GM12864 (cell line): Measurements from ENCODE around the gene PAN3.

Source experiments
- DNase-seq: peaks from one replicate; pipeline ENCODE4 v3.0.0-alpha.2; 2011; ENCODE audit warnings: low read depth
- H3K4me3 ChIP-seq: 2 replicates; pipeline ENCODE4 v1.5.1; 2011; ENCODE audit warnings: mild to moderate bottlenecking, low read depth, low read length, control low read depth
- TF ChIP-seq, protein P1 (sequence below): IDR thresholded peaks from 2 replicates; pipeline ENCODE4 v1.5.1; 2011; ENCODE audit warnings: low read depth, mild to moderate bottlenecking, moderate library complexity, low read length, control low read depth, inconsistent platforms; ENCODE audit errors: missing control alignments

PAN3 gene

DNA sequence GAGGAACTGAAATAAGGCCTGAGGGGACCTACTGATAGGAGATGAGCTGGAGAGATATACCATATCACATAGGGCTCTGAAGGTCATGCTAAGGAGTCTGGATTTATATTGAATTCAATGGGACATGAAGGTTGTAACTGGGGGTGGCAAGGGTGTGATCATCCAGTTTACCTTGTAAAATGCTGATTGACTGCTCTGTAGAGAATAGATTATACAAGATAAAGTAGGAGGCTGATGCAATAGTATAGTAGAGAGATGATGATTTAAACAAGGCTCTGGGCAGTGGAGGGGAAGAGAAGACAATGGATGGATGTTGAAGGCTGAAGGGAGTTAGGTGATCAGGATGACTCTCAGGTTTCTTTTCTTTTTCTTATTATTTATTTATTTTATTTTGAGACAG, 18.0 kb upstream of the PAN3 start:
- no peak for DNase-seq
- H3K4me3 ChIP-seq = no peak overlapping the region
- TF ChIP-seq, protein P1, sequence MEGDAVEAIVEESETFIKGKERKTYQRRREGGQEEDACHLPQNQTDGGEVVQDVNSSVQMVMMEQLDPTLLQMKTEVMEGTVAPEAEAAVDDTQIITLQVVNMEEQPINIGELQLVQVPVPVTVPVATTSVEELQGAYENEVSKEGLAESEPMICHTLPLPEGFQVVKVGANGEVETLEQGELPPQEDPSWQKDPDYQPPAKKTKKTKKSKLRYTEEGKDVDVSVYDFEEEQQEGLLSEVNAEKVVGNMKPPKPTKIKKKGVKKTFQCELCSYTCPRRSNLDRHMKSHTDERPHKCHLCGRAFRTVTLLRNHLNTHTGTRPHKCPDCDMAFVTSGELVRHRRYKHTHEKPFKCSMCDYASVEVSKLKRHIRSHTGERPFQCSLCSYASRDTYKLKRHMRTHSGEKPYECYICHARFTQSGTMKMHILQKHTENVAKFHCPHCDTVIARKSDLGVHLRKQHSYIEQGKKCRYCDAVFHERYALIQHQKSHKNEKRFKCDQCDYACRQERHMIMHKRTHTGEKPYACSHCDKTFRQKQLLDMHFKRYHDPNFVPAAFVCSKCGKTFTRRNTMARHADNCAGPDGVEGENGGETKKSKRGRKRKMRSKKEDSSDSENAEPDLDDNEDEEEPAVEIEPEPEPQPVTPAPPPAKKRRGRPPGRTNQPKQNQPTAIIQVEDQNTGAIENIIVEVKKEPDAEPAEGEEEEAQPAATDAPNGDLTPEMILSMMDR = no peak

DNA sequence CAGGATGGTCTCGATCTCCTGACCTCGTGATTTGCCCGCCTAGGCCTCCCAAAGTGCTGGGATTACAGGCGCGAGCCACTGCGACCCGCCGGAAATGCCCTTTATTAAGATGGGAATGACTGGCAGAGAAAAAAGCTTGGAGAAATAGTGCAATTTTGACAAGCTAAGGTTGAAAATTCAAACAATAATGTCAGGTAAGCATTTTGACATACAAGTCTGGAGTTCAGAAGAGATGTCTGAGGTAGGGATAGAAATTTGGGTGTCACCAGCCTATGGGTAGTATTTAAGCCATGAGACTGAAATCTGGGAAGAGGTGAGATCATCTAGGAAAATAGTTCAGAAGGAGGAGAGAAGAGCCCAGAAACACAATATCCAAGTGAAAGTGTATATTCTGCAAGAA, 17.1 kb upstream of the PAN3 start:
- TF ChIP-seq, protein P1 = no peak
- no peak for DNase-seq
- H3K4me3 ChIP-seq = no peak overlapping the region

DNA sequence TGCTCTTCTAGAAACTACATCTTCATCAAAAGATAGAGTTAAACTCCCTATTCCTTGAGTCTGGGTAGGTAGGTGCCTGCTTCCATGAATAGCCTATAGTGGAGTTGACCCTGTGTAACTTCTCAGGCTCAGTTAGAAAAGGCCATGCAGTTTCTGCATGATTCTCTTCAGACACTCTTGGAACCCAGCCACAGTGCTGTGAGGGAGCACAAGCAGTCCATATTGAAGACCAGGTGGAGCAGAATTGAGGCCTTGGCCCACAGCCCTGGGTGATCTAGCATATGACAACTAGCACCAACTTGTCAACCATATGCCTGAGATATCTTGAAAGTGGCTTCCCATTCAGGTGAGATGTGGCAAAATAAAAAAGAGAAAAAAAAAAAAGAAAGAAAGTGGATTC, 10.3 kb upstream of the PAN3 start:
- no peak overlapping the region for H3K4me3 ChIP-seq
- TF ChIP-seq, protein P1 = no peak
- DNase-seq = no peak

DNA sequence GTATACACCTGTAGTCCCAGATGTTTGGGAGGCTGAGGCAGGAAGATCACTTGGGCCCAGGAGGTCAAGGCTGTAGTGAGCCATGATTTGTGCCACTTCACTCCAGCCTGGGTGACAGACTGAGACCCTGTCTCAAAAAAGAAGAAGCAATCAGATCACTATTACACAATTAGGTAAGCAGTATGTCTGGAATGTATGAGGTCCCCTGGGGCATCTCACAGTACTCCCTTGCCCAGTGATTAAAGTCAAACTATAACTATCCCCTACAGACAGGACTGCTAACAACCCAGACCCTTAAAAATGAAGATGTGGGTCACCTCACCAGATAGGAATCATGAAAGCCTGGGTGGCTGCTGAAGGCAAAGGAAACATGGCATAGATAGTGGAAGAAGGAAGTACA, 9.4 kb upstream of the PAN3 start:
- no peak for DNase-seq
- H3K4me3 ChIP-seq = no peak overlapping the region
- TF ChIP-seq, protein P1 = no peak

DNA sequence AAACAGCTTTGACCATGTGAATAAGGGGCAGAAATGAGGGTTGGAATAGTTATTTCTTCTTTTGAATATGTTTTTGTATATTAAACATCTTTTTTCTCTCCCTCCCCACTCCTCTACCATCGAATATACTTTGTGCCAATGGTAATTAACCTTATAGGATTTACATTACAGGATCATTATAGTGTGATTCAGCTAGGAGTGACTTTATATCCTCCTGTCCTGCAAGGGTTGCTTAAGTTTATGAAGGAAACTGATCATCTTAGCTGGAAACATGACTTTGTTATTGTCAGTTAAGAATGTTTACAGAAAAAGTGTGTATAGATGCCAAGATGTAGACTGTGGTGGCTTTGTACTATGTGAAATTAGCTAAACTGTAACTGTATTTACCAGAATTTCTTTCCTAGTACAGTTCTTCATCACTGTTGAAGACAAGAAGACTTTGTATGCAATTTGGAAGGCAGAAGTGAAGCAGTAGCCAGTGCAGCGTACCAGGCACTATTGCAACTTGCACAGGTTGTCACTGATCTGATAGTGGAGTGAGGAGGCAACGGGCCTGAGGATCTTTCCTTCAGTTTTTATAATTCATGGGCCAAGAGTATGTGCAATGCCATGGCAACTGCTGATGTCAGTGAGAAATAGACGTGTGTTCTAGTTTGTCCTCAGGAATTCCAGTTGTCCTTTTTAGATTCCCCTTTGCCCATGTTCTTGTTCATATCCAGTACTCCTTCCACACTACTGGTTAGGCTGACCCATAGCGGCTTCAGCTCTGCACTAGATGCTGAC, 8.2 kb upstream of the PAN3 start:
- H3K4me3 ChIP-seq = no peak overlapping the region
- DNase-seq = no peak
- TF ChIP-seq, protein P1 = no peak

DNA sequence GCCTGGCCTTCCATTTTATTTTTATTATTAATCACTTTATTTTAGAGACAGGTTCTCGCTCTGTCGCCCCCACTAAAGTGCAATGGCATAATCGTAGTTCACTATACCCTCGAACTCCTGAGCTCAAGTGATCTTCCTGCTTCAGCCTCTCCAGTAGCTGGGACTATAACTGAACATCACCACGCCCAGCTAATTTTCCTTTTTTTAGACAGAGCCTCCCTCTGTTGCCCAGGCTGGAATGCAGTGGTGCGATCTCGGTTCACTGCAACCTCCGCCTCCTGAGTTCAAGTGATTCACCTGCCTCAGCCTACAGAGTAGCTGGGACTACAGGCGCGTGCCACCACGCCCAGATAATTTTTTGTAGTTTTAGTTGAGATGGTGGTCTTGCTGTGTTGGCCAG, 6.7 kb upstream of the PAN3 start:
- no peak overlapping the region for H3K4me3 ChIP-seq
- no peak for DNase-seq
- TF ChIP-seq, protein P1 = no peak

DNA sequence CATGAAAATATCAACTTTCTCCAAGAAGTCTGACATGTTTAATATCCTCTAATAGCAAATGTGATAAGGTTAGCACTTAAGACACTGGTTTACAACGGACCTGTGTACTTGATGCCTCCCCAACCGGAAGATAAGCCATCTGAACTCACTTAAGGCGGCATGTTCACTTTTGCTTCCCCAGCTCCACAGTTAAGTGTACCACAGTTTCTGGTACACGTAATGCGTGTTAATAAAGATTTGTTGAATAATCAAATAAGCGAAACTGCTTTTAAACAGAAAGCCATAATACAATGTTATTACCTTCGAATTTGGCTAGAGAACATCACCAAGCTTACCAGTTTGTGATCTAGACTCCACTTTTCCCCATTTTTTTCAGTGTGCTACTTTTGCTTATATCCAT, 1.4 kb upstream of the PAN3 start:
- TF ChIP-seq, protein P1 = no peak
- peak overlapping the region; percentile 80 for H3K4me3 ChIP-seq
- DNase-seq = no peak
